GM21515 (cell line): ENCODE measurements around the gene MSI2.

Experiments used
- ATAC-seq: cut with Tn5 transposase; IDR thresholded peaks from one replicate; pipeline ENCODE4 v1.9.1; 2021; ENCODE audit not compliant: unreplicated experiment

MSI2 gene

DNA sequence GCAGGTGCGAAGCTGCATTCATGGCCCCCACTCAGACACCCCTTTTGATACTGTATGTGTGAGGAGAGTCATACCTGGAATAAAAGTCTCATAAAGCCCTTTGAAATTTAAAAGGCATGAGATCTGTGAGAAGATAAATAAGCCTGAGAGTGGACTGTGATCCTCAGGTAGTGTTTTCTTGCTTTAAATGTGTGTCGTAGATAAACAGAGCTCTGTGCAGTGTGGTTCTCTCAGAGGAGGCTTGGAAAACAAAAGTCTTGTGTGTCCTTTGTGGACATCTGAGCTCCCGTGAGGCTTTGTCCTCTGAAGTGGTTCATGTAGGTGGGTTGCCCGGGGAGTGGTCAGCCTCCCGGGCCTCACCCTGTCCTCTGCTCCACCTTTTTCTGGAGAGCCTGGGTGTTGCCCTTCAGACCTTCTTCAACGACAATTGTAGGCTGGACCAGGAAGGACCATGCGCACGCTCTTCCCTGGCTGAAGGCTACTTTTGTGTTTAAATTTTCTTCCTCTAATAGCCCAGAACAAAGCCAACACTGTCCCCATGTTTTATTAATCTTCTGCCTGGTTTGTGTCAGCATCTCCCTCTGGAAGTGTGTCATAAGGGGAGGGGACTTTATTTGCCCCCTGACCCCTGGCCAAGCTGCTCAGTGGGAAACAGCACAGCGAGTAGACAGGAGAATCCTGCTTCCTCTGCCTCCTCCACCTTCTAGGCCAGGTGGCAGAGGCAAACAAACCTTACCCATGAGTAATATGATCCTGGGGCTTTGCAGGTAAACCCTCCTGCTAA is 151.2 kb downstream of the MSI2 start:
- no peak for ATAC-seq

GRCh38 chr17:57408071-57408811 is 151.9 kb downstream of the MSI2 start:
- ATAC-seq: no peak

- ATAC-seq: no peak
Observed at GRCh38 chr17:57410169-57410568, 153.8 kb downstream of the MSI2 start.

GRCh38 chr17:57412520-57413096 is 156.3 kb downstream of the MSI2 start:
- ATAC-seq: no peak

DNA sequence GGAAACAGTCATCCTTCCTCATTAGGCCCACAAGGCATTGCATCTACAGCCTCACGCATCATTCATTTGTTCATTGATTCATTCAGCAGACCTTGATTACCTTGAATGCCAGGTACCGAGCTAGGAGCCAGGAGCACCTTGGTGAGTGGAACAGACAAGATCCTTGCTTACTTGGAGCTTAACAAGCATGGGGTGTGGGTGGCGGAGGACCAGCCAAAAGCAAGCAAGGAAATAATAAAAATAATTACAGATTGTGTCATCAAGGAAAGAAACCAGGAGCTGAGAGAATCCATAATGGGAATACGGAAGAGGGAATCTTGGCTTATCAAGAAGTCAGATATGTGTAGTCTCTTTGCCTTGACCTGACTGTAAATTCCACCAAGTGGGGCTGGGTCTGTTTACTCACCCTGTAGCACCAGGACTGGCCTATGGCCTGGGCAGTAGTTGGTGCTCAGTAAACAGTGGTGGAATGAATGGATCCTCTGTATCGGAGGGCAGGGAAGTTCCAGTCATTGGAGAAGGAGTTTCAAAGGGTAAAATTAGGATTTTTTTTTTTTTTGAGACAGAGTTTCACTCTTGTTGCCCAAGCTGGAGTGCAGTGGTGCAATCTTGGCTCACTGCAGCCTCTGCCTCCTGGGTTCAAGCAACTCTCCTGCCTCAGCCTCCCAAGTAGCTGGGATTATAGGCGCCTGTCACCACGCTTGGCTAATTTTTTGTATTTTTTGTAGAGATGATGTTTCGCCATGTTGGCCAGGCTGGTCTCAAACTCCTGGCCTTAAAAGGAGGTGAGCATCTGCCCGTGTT is 157.7 kb downstream of the MSI2 start:
- no peak for ATAC-seq

DNA sequence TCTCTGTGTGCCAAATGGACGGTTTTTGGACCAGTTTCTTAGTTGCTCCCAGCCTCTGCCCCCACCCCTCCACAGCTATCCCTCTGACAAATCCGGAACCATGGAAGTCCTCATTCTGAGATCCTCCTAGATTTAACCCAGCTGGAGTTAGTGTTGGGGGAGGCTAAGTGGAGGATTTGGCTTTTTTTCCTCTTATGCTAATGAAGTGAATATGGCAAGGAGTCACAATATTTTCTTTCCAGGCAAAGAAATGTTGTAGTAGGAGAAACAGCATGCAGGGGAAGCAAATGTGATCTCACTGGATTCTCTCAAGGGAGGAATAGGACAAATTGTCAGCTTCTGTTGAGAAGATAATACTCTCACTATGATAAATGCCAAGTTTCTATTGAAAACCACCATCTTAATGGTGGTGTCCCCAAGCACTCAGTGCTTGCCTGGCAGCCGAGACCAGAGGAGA is 159.5 kb downstream of the MSI2 start:
- no peak for ATAC-seq

GRCh38 chr17:57416369-57416768 is 160.0 kb downstream of the MSI2 start:
- ATAC-seq: no peak

GRCh38 chr17:57417956-57418355 is 161.6 kb downstream of the MSI2 start:
- no peak for ATAC-seq

DNA sequence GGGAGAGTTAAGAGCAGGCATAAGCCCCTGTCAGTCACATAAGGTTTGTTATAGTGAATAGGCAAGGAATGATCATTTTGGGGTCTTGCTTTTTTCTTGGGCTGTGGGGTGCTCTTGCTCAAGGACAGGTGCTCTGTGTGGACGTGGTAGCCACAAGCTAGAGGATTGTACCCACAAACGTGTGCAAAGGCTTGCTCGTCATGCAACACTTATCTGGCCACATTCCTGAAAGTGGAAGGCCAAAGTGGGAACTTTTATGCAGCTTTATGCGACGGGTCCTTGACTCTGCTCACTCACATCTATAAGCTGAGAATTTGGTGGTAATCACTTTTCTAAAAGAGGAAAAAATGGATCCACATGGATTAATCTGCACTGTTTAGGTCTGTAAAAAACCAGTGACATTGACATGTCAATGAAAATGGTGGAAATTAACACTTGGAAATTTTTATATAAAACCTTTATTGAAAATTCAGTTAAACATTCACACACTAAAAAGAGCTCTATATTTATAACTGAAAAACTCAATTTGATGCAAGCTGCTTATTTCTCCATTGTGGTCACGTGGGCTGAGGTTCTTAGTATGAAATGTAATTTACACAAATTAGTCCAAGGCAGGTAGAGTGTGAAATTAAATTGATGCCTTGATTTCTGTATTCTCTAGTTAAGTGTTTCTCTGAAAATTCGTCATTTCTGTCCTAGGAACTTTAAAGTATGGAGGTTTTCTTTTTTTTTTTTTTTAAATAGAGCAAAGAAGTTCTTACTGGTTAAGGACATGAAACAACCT is 162.3 kb downstream of the MSI2 start:
- ATAC-seq: no peak

DNA sequence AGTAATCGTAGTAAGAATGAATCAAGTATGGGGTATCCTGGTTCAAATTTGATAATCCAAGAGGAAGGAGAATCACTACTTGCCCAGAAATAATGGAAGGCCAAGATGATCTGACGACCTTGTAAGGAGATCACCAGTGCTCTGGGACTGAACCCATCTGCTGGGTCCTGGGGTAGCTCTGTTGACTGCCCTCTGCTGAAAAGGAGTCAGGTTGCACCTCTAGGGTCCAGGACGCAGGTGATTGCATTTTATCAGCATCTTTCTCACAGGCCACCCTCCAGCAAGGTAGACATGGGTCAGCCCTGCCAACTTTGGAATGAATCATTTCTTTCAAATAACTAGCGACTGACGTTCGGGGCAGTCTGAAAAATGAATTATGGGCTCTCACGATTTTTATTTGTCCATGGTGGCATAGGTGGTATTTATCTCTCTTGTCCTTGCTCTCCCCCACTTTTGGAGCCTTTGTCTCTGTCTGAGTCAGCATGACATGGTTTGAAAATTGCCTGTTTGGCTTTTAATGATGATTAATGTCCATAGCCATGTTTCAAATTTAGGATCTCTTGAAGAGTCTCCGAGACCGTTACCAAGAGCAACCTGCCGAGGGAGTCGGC is 163.7 kb downstream of the MSI2 start:
- ATAC-seq: no peak

DNA sequence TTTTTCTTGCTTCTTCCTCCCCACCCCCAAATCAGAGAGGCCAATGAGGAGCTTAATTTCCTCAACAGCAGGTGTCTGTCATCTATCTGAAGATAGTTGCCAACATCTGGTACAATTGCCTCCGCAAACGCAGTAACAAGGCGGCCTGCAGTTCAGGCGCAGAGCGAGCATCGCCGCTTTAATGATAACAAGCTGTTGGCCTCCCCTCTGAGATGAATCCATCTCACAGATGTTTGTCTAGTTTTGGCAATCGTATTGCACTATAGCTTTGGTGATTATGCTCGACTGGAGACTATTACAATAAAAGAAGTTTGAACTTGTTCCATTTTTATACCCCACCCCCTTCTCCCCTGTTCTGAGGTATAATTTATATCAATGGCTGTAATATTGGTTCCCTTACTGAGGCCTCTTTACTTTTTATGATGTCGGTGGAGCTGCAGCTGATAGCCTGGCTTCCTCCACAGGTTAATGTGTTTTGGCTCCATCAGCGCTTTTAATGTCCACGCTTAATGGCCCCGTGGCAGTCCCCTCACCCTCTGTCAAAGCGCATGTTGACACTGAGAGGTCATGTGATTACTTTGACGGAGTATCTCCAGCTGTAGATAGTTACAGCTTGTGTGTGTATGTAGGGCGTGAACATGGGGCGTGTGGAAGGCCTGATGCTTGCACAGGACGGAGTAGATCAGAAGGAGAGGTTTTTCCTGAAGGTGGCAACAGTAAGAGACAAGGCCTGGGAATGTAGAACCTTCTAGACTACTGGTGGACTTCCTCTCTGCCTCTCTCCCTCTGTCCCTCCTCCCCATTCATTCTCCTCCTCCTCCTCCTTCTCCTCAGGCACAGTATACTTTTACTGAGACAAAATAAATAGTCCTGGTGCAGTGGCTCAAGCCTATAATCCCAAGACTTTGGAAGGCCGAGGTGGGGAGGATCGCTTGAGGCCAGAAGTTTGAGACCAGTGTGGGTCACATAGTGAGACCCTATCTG is 164.7 kb downstream of the MSI2 start:
- no peak for ATAC-seq

DNA sequence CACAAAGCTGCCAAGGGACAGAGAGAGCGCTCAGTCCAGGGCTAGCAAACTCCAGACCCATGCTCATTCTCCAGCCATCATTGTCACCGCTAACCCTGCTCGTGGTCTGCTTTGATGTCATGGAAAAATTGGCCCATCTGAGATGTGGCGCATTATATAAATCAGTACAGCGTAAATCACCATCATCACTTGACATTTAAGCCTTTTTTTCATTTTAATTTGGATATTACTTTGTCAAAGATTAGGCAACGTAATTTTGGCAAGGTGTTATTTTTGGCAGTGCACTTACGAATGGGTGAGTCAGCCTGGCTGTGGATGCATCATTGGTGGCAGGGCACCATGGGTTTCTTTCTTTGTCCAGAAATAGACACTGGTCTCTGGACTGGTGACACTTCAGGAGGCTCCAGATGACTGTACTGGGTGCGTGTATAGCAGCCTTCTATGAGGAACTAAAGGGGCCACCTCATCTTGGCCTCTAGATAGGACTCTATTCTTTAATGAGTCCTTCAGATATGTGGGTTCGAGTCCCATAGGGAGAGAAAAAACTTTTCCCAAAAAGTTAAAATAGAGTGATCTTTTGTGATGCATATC is 166.3 kb downstream of the MSI2 start:
- peak; percentile 47 for ATAC-seq

GRCh38 chr17:57423541-57423940 is 167.2 kb downstream of the MSI2 start:
- ATAC-seq: no peak

DNA sequence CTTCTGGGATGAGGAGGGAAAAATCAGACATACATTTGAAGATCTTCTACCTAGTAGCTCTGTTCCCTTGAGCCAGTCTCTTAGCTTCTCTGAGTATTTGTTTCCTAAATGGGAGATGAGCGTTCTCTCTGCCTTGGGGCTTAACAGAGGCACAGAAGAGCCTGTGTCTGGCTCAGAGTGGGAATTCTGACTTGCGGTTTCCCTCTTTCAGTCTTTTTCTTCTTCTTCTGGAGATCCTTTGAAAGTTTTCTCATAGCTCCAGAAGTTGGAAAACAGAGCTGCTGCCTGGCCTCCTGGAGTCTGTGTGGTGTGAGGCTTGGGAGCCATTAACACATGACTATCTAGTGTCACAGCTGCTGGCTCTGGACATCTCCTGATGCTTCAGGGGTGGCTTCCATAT is 167.9 kb downstream of the MSI2 start:
- ATAC-seq: no peak

- no peak for ATAC-seq
Observed at GRCh38 chr17:57424777-57425188, 168.5 kb downstream of the MSI2 start.

DNA sequence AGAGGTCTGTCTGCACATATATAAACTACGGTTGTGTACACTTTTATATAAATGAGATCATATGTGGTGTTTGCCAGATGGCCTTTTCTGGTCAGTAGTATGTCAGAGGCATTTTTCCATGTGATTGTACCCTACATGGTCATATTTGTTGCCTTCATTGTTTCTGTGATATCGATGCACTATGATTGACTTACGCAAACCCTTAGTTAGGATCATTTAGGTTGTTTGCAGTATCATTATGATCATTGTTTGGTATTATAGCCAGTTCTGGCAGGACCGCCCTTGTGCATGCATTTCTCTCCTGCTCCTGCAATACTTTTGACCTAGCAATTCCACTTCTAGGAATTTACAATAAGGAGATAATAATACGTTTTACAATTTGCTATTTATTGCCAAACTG is 169.1 kb downstream of the MSI2 start:
- no peak for ATAC-seq

DNA sequence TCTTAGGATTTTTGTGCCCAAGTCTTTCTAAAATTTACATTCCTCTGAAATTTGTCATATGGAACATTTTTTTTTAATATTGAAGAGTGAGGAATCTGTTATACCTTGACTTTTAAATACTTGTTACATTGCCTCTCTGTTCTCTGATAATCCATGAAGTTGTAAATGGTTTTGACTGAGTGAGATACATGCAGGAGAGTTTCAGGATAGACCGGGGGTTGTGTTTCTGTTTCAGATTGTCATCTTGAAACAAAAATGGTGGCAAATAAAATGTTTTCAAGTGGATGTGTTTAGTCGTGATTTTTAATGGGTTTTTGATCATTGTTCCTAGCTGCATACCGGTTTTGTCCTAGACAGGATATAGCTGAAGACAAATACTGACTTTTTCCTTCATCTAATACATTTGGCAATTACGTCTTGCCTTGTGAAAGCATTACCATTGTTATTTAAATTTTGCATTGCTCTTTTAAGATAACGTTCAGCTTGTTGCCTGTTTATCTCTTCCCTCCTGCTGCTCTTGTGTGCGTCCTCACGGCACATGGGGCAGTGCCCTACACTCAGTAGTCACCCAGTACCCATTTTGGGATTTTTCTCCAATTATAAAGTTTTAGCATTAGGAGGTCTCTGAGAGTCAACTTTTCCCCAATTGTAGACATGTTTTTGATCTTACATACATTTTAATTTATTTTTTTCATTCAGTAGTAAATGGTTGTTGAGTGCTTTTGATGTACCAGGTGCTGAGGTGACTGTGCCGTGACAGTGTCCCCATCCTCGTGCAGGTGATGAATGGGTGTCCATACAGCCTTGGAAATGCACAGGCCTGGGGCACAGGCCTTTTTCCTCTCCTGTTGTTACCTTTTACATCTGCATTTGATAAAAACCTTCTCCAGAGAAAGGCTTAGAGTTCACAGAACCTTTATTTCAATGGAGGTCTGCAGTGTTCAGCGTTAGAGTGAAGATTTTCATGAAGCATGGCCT is 169.9 kb downstream of the MSI2 start:
- ATAC-seq: no peak
